Urinary bladder (tissue), 4 donors: ENCODE data around the gene EVX2. TPM values are rescaled to one million over a fixed set of nuclear protein-coding genes. Genes with fewer than 3 reads are reported as not detected.
A peak's percentile ranks its signal among the peaks of the same experiment; 100 is the strongest.

ENCODE experiments used
- DNase-seq: peaks from one replicate; pipeline ENCODE4 v3.0.0-alpha.2; 2015; ENCODE audit errors: extremely low spot score
- H3K27ac ChIP-seq: one replicate; pipeline ENCODE4 v1.5.1; 2013; ENCODE audit warnings: low read depth, mild to moderate bottlenecking, moderate library complexity
- H3K36me3 ChIP-seq: one replicate; pipeline ENCODE4 v1.6.1; 2013; ENCODE audit warnings: mild to moderate bottlenecking, moderate library complexity; ENCODE audit not compliant: insufficient read depth
- H3K4me1 ChIP-seq: one replicate; pipeline ENCODE4 v1.6.1; 2013; ENCODE audit warnings: mild to moderate bottlenecking, moderate library complexity; ENCODE audit not compliant: insufficient read depth
- H3K4me3 ChIP-seq: one replicate; pipeline ENCODE4 v1.5.1; 2013; ENCODE audit warnings: low read depth, low read length
- WGBS: extraction: QIAGEN DNeasy Blood & Tissue Kit; methylation state at CpG from one replicate; pipeline ENCODE4 v1.1.7; 2013; 5-methylcytosine and 5-hydroxymethylcytosine counted together
- polyA plus RNA-seq: library from polyadenylated mRNA; stranded (reverse); fragments of 200-250 nt; gene quantifications from one replicate; pipeline ENCODE4 v1.2.3, GENCODE V29; 2013
- total RNA-seq: library from RNA; depleted of rRNA; stranded (reverse); fragments of >200 nt; gene quantifications from one replicate; pipeline ENCODE4 v1.2.3, GENCODE V29; 2014
- donor health status: healthy with polysubstance abuse.
- donor health status: healthy.

The EVX2 gene
- total and polyA plus RNA-seq, 2 donors = 0.05 to 1.9 TPM

- 68% methylated on average over 5 of the region's 5 CpGs for WGBS
- no peak overlapping the region for H3K27ac ChIP-seq
- no peak overlapping the region for H3K4me3 ChIP-seq
- H3K36me3 ChIP-seq = no peaks in the 10 kb centered on the region
- H3K4me1 ChIP-seq = no peaks in the 10 kb centered on the region
- DNase-seq = no peak
Observed at GRCh38 chr2:176090862-176091261, 7.1 kb upstream of the EVX2 start.

DNA sequence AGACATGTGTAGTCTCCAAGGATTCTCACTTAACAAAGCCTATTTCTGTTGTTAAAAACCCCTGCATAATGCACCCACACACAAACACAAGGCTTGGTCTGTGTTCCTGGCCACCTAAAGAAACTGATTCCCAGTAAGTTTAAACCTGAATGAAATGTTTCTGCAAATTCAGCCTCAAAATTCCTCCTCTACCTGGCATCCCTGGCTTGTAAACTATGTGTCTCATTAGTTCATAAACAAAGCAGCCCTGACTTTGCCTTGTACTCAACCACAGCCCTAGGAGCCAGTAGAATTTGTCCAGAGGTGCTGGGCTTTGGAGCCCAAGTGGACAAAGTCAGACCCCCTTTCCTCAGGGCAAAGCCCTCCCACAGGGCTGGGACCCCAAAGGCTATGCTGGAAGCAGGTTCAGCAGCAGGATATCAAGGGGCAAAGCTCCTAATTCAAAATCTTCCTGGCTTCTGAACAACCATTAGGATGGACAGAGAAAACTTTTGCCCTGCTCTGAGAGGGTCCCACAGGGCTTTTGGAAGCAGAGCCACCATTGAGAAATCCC, 6.2 kb upstream of the EVX2 start:
- Histone ChIP-seq H3K27ac (no peak overlapping the region), H3K36me3 (no peaks in the 10 kb centered on the region), H3K4me3 (no peak overlapping the region), H3K4me1 (no peaks in the 10 kb centered on the region)
- no peak for DNase-seq

GRCh38 chr2:176088937-176089842, 5.4 kb upstream of the EVX2 start:
- no peaks in the 10 kb centered on the region for H3K4me1 ChIP-seq
- no peak for DNase-seq
- H3K4me3 ChIP-seq = no peak overlapping the region
- 58% methylated on average over 6 of the region's 6 CpGs for WGBS
- H3K36me3 ChIP-seq = no peaks in the 10 kb centered on the region
- no peak overlapping the region for H3K27ac ChIP-seq

DNA sequence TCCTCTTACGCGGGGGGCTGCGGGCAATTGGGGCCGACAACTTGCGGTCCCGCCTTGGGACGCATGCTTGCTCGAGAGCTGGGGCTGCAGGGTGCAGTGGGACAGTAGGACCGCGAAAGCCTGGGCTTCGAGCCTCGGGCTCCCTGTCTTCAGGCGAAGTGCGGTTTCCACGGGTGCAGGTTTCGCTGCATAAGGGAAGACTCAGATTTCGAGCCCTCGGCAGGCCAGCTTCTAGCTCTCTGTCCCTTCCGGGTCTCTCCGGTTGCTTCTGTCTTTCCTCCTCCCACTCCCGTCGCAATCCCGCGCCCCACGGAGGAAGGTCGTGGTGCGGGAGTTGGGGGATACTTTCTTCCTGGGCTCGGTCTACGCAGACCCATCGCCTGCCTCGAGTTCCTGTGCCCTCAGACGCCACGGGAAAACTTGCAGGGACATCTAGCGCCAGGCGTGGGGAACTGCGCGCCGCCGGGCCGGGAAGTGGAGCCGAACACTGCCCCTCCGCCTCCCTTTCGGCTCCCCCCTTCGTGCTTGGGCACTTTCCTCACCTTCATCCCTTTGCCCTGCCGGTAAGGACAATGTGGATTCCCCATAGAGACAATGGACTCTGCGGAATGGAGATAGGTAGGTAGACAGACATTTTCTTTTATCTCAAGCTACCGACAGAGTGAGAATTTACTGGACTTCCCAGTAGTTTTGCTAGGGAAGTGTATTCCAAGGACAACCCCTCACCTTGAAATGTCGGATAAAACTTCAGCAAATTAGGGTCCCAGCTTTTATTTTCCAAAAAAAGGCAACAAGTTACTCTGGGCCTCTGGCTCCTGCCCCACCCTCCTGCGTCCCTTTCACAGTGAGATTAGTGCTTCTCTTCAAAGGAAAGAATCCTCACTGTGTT, 4.5 kb upstream of the EVX2 start:
- Histone ChIP-seq H3K4me1 (no peaks in the 10 kb centered on the region), H3K36me3 (no peaks in the 10 kb centered on the region), H3K4me3 (no peak overlapping the region), H3K27ac (no peak overlapping the region)
- no peak for DNase-seq
- WGBS = 11% methylated on average over 49 of the region's 49 CpGs

GRCh38 chr2:176087330-176088047, 3.7 kb upstream of the EVX2 start:
- Histone ChIP-seq H3K36me3 (no peaks in the 10 kb centered on the region), H3K4me1 (no peaks in the 10 kb centered on the region), H3K4me3 (no peak overlapping the region), H3K27ac (no peak overlapping the region)
- WGBS = 64% methylated on average over 29 of the region's 29 CpGs
- DNase-seq = no peak

- no peak for DNase-seq
- H3K4me3 ChIP-seq = no peak overlapping the region
- no peaks in the 10 kb centered on the region for H3K4me1 ChIP-seq
- no peaks in the 10 kb centered on the region for H3K36me3 ChIP-seq
- 5% methylated on average over 46 of the region's 46 CpGs for WGBS
- H3K27ac ChIP-seq = no peak overlapping the region
Observed at GRCh38 chr2:176085861-176086771, 2.4 kb upstream of the EVX2 start.

GRCh38 chr2:176085120-176085788, 1.5 kb upstream of the EVX2 start:
- DNase-seq = no peak
- Histone ChIP-seq H3K4me1 (no peaks in the 10 kb centered on the region), H3K27ac (no peak overlapping the region), H3K4me3 (no peak overlapping the region), H3K36me3 (no peaks in the 10 kb centered on the region)
- 6% methylated on average over 40 of the region's 40 CpGs for WGBS

- Histone ChIP-seq H3K4me3 (no peak overlapping the region), H3K27ac (no peak overlapping the region), H3K4me1 (peaks cover 2% of the 10 kb centered on the region), H3K36me3 (no peaks in the 10 kb centered on the region)
- DNase-seq = no peak
- 7% methylated on average over 26 of the region's 26 CpGs for WGBS
Observed at GRCh38 chr2:176084611-176085119, 903 bp upstream of the EVX2 start.

DNA sequence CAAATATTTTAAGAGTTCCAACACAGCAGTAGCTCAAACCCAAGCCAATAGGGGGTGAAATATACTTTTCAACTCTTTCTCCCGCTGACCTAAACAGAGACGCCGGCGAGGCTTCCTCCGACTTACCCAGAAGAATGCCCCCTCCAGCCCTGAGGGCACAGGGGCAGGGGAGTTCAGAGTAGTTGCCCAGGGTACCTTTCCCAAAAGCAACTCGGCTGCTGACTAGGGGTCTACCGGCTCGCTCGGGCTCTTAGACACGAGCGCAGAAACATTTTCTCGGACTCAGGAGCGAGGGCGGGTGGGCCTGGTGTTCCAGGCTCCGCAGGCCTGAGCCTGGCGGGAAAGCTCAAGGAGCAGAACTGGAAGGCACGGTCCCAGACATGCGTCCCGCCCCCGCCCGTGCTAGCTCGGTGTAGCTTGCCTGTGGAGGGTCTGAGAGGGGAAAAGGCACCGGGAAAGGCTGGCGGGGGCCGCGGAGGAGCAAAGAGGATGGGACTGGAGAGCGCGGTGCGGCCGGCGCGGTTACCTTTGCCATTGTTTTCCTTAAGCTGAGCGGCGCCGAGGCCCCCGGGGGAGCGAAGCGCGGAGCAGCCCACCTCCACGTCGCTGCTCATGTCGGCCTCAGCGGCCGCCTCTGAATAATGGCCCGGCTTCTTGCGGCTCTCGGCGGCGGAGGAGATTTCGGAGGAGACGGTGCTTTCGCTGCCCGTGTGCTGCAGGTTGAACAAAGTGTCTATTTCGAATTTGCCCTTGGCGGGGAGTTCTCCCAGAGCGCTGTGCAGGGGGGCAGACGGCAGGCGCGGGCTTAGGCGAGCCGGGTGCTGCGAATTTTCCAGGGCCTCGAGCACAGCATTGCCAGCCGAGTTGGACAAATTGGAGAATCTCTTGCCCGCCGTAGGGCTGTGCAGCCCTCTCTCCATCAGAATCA, 674 bp downstream of the EVX2 start:
- peaks cover 2% of the 10 kb centered on the region for H3K4me1 ChIP-seq
- DNase-seq = no peak
- no peaks in the 10 kb centered on the region for H3K36me3 ChIP-seq
- 9% methylated on average over 66 of the region's 66 CpGs for WGBS
- H3K4me3 ChIP-seq = peak overlapping the region; percentile 2
- no peak overlapping the region for H3K27ac ChIP-seq

DNA sequence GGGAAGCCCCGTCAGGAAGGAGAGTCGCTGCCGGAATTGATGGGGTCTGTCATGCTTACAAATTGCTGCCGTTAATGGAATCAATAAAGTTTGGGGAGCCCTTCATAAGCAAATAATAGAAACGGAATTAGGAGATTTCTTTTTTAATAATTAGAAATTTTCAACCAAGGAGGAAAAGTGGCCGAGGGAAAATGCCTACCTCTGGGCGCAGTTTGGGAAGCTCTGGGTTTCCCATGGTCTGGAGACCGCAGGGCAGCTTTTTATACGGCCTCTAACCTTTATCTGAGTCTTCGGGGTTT, 1.3 kb downstream of the EVX2 start:
- 24% methylated on average over 10 of the region's 10 CpGs for WGBS

DNA sequence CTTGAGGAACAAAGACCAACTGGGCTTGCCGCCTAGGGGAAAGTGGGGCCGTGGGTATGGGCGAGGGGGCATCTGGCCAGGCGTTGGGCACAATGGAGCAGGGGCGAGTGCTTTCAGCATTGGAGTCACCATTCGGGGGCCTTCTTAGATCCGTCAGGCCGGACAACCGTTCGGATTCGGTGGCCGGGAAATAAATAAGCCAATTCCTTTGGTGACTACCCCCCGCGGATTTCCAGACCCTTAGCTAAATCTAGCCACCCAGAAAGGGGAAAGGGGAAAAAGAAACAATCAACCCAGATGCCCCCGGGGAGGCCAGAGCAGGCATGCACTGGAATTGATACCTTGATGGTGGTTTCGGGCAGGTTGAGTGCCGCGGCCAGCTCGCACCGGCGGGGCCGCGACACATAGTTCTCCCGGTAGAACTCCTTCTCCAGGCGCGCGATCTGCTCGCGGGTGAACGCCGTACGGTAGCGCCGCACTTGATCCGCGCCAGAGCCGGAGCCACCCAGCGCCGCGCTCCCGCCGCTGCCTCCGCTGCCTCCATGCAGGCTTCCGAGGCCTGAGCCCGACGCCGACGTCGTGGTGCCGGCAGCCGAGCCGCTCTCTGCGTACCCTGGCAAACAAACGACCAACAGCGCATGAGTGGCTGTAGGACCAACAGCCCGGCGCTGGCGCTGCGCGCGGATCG, 1.8 kb downstream of the EVX2 start:
- Histone ChIP-seq H3K4me1 (peaks cover 2% of the 10 kb centered on the region), H3K36me3 (no peaks in the 10 kb centered on the region), H3K4me3 (no peak overlapping the region), H3K27ac (no peak overlapping the region)
- 13% methylated on average over 62 of the region's 62 CpGs for WGBS
- no peak for DNase-seq

More for the DNA sequence above, 1.3 kb downstream of the EVX2 start:
- Histone ChIP-seq H3K4me3 (no peak overlapping the region), H3K36me3 (no peaks in the 10 kb centered on the region), H3K27ac (no peak overlapping the region), H3K4me1 (peaks cover 2% of the 10 kb centered on the region)
- no peak for DNase-seq
